Iris pigment epithelial cell (primary cell): ENCODE measurements around the gene ROCK2.

Experiments used
- DNase-seq: peaks from one replicate; pipeline ENCODE4 v3.0.0-alpha.2; 2011; ENCODE audit warnings: low read depth

Gene ROCK2

GRCh38 chr2:11309706-11310105 lies 34.7 kb downstream of the ROCK2 start:
- DNase-seq: no peak

- DNase-seq: no peak
These were observed 36.5 kb downstream of the ROCK2 start for GRCh38 chr2:11307764-11308415.

GRCh38 chr2:11305958-11306357 lies 38.5 kb downstream of the ROCK2 start:
- peak; percentile 93 for DNase-seq

GRCh38 chr2:11305338-11305737 lies 39.1 kb downstream of the ROCK2 start:
- peak; percentile 35 for DNase-seq

GRCh38 chr2:11304476-11304875 lies 40.0 kb downstream of the ROCK2 start:
- DNase-seq: no peak

GRCh38 chr2:11303290-11304013 lies 41.0 kb downstream of the ROCK2 start:
- DNase-seq: no peak

- no peak for DNase-seq
These were observed 45.0 kb downstream of the ROCK2 start for GRCh38 chr2:11299439-11299838.

GRCh38 chr2:11298592-11298991 lies 45.8 kb downstream of the ROCK2 start:
- DNase-seq: no peak

GRCh38 chr2:11296401-11296800 lies 48.0 kb downstream of the ROCK2 start:
- DNase-seq: no peak

GRCh38 chr2:11292464-11293255 lies 51.8 kb downstream of the ROCK2 start:
- peak; percentile 68 for DNase-seq

- DNase-seq: no peak
These were observed 53.7 kb downstream of the ROCK2 start for GRCh38 chr2:11290713-11291112.

- DNase-seq: no peak
These were observed 54.2 kb downstream of the ROCK2 start for GRCh38 chr2:11290211-11290610.

- DNase-seq: no peak
These were observed 56.0 kb downstream of the ROCK2 start for GRCh38 chr2:11288431-11288830.

GRCh38 chr2:11286749-11287148 lies 57.7 kb downstream of the ROCK2 start:
- peak; percentile 52 for DNase-seq

- DNase-seq: no peak
These were observed 58.1 kb downstream of the ROCK2 start for GRCh38 chr2:11286323-11286722.

GRCh38 chr2:11285499-11285898 lies 58.9 kb downstream of the ROCK2 start:
- DNase-seq: no peak

GRCh38 chr2:11281186-11281585 lies 63.2 kb downstream of the ROCK2 start:
- DNase-seq: no peak

GRCh38 chr2:11280713-11281112 lies 63.7 kb downstream of the ROCK2 start:
- DNase-seq: no peak

GRCh38 chr2:11279398-11279797 lies 65.0 kb downstream of the ROCK2 start:
- DNase-seq: no peak

- no peak for DNase-seq
These were observed 66.2 kb downstream of the ROCK2 start for GRCh38 chr2:11278219-11278618.

- DNase-seq: no peak
These were observed 68.5 kb downstream of the ROCK2 start for GRCh38 chr2:11275910-11276309.

GRCh38 chr2:11270891-11271290 lies 73.5 kb downstream of the ROCK2 start:
- peak; percentile 90 for DNase-seq

GRCh38 chr2:11267931-11268330 lies 76.5 kb downstream of the ROCK2 start:
- DNase-seq: no peak
